Mammary epithelial cell (primary cell): ENCODE data around the gene NEB.

ENCODE experiments used
- CTCF ChIP-seq, 2 donors: IDR thresholded peaks in 1 of 2; conservative IDR thresholded peaks in 1 of 2; 2 replicates each; pipeline ENCODE4 v1.5.1; 2011 to 2012; ENCODE audit warnings: inconsistent platforms in 2 of 2, low read length in 2 of 2, mild to moderate bottlenecking in 2 of 2, control low read depth in 1 of 2, low read depth in 1 of 2; ENCODE audit not compliant: insufficient read depth in 1 of 2; ENCODE audit errors: extremely low read depth in 1 of 2
- EZH2 ChIP-seq: IDR thresholded peaks from 2 replicates; pipeline ENCODE4 v1.6.1; 2012; ENCODE audit warnings: low read length, inconsistent platforms, borderline replicate concordance

- TF ChIP-seq CTCF (conservative IDR thresholded peaks at IDR 0.05 in 1 of 2, IDR thresholded peaks at IDR 0.05 in 1 of 2; ENCODE audit: extremely low read depth in 1 of 2, insufficient read depth in 1 of 2, low read depth in 1 of 2, low read length in 2 of 2) (no peak), EZH2 (no peak)
Observed at GRCh38 chr2:151765760-151766410, 31.6 kb upstream of the NEB start.
